Heart left ventricle (tissue), 13 donors: Measurements from ENCODE around the gene ROR1.

ENCODE experiments used
- POLR2A ChIP-seq, 2 donors: fragments of 450-650 bp; IDR thresholded peaks; one replicate each; pipeline ENCODE4 v1.6.1; 2017; ENCODE audit warnings: antibody characterized with exemption in 2 of 2, mild to moderate bottlenecking in 2 of 2, moderate library complexity in 2 of 2
- TF ChIP-seq, protein P1 (sequence below), 12 donors: fragments of 200-600 bp; sonication (generic) in 4 of 12; IDR thresholded peaks; one replicate each; pipeline versions ENCODE4 v1.5.0 to v1.8.0; 2018 to 2022; ENCODE audit warnings: antibody characterized with exemption in 12 of 12, mild to moderate bottlenecking in 5 of 12
- donor health status: ischemic (EF 13 %, LVEDD 7.1; RV severe dilation, severe dysfunction).
- donor health status: DM: no; HTN: yes; CAD: no.
- donor health status: DM: no; HTN: no; CAD: no.
- donor health status: ischemic (EF 25% LVEDD 6.9; RV normal size, moderate dysfunction).
- donor health status: ischemic (EF 25% LVEDD 5.7; RV mildly dilated, moderate dysfunction).
- donor health status: ischemic (EF 35%, LVEDD 5.7; RV mildly dilated, moderate dysfunction).
- donor health status: nonischemic (EF 11% LVEDD 7.7; RV severe dilation, severe dysfunction).
- donor health status: DM: yes; HTN: yes; CAD: no.
- donor health status: PGD.
- donor health status: ischemic (EF 29% LVEDD 5.4; RV normal size, mild dysfunction).
- donor health status: nonischemic (EF 23%, LVEDD 6.1; RV moderate dilation, normal function).

DNA sequence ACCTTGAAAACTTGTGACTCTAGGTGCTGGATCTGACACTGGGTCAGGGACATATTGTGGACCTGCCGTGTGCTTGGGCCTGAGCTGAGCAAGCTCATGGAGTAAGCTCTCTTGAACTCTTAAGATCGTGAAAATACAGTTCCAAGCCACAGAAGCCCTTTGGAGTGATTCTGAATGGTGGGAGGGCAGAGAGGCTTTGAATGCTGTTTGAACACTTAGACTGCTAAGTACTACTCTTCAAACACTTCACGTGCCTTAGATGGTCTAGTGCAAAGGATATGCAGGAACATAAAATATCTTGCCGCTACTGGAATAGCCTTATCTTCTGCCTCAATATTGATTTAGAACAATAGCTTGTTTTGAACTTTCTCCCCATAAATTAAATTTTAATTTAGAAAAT is 21.6 kb downstream of the ROR1 start:
- TF ChIP-seq, protein P1, sequence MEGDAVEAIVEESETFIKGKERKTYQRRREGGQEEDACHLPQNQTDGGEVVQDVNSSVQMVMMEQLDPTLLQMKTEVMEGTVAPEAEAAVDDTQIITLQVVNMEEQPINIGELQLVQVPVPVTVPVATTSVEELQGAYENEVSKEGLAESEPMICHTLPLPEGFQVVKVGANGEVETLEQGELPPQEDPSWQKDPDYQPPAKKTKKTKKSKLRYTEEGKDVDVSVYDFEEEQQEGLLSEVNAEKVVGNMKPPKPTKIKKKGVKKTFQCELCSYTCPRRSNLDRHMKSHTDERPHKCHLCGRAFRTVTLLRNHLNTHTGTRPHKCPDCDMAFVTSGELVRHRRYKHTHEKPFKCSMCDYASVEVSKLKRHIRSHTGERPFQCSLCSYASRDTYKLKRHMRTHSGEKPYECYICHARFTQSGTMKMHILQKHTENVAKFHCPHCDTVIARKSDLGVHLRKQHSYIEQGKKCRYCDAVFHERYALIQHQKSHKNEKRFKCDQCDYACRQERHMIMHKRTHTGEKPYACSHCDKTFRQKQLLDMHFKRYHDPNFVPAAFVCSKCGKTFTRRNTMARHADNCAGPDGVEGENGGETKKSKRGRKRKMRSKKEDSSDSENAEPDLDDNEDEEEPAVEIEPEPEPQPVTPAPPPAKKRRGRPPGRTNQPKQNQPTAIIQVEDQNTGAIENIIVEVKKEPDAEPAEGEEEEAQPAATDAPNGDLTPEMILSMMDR (IDR thresholded peaks at IDR 0.05) = no peak
- TF ChIP-seq POLR2A (IDR thresholded peaks at IDR 0.05) = no peak
